Endothelial cell of umbilical vein (primary cell): ENCODE results near the gene NUDT14.

ENCODE experiments used
- EZH2 ChIP-seq: IDR thresholded peaks from 2 replicates; pipeline ENCODE4 v1.6.1; 2012; ENCODE audit warnings: borderline replicate concordance, low read depth, mild to moderate bottlenecking, moderate library complexity, low read length, inconsistent platforms; ENCODE audit not compliant: severe bottlenecking
- JUN ChIP-seq: IDR thresholded peaks from 2 replicates; pipeline ENCODE4 v1.6.1; 2011; ENCODE audit warnings: borderline replicate concordance, low read depth; ENCODE audit not compliant: insufficient read length, insufficient read depth
- TF ChIP-seq, protein P1 (sequence below), 2 donors: IDR thresholded peaks; 1 replicate in 1 of 2; 2 replicates in 1 of 2; pipeline ENCODE4 v1.5.1; 2011; ENCODE audit warnings: low read length in 2 of 2, mild to moderate bottlenecking in 2 of 2, moderate library complexity in 2 of 2, control low read depth in 1 of 2, inconsistent platforms in 1 of 2, low read depth in 1 of 2; ENCODE audit not compliant: insufficient read depth in 1 of 2; ENCODE audit errors: extremely low read depth in 1 of 2

DNA sequence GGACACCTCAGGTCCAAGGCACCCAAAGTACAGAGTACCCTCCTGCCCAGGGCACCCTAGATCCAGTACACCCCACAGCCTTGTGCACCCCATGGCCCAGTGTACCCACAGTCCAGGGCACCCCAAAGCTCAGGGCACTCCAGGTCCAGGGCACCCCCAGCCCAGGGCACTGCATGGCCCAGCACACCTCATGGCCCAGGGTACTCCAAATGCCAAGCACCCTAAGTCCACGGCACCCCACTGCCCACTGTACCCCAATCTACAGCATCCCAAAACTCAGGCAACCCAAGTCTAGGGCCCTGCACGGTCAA is 18.5 kb downstream of the NUDT14 start:
- TF ChIP-seq, protein P1, sequence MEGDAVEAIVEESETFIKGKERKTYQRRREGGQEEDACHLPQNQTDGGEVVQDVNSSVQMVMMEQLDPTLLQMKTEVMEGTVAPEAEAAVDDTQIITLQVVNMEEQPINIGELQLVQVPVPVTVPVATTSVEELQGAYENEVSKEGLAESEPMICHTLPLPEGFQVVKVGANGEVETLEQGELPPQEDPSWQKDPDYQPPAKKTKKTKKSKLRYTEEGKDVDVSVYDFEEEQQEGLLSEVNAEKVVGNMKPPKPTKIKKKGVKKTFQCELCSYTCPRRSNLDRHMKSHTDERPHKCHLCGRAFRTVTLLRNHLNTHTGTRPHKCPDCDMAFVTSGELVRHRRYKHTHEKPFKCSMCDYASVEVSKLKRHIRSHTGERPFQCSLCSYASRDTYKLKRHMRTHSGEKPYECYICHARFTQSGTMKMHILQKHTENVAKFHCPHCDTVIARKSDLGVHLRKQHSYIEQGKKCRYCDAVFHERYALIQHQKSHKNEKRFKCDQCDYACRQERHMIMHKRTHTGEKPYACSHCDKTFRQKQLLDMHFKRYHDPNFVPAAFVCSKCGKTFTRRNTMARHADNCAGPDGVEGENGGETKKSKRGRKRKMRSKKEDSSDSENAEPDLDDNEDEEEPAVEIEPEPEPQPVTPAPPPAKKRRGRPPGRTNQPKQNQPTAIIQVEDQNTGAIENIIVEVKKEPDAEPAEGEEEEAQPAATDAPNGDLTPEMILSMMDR (IDR thresholded peaks at IDR 0.05; ENCODE audit: extremely low read depth in 1 of 2, insufficient read depth in 1 of 2, low read depth in 1 of 2, low read length in 2 of 2), result no peak
- TF ChIP-seq EZH2 (no peak), JUN (no peak)
